Epithelial cell of esophagus (primary cell): Measurements from ENCODE around the gene NR3C1.
"Not testable (repeated sequence)": the region's sequence is repeated elsewhere in the genome, so short reads cannot be mapped to it uniquely, and the experiment has no call there.

Experiments
- DNase-seq: peaks from one replicate; pipeline ENCODE4 v3.0.0; 2010; ENCODE audit warnings: low read depth
- H3K4me3 ChIP-seq: 2 replicates; pipeline ENCODE4 v1.5.1; 2011; ENCODE audit warnings: mild to moderate bottlenecking, low read length, control low read depth
- CTCF ChIP-seq: IDR thresholded peaks from 2 replicates; pipeline ENCODE4 v1.5.1; 2011; ENCODE audit warnings: low read depth, mild to moderate bottlenecking, low read length, control low read depth, inconsistent platforms; ENCODE audit not compliant: insufficient read depth; ENCODE audit errors: missing control alignments

The NR3C1 gene

GRCh38 chr5:143338658-143339366 lies 64.7 kb downstream of the NR3C1 start:
- no peak overlapping the region for H3K4me3 ChIP-seq
- TF ChIP-seq CTCF: no peak
- peak; percentile 87 for DNase-seq

- no peak for TF ChIP-seq CTCF
- no peak overlapping the region for H3K4me3 ChIP-seq
- no peak for DNase-seq
These were observed 65.5 kb downstream of the NR3C1 start for GRCh38 chr5:143337946-143338345.

GRCh38 chr5:143336485-143336884 lies 67.0 kb downstream of the NR3C1 start:
- H3K4me3 ChIP-seq: no peak overlapping the region
- no peak for TF ChIP-seq CTCF
- DNase-seq: no peak

- H3K4me3 ChIP-seq: no peak overlapping the region
- TF ChIP-seq CTCF: no peak
- DNase-seq: no peak
These were observed 68.6 kb downstream of the NR3C1 start for GRCh38 chr5:143334903-143335302.

GRCh38 chr5:143334380-143334779 lies 69.1 kb downstream of the NR3C1 start:
- not testable (repeated sequence) for H3K4me3 ChIP-seq, DNase-seq

GRCh38 chr5:143331956-143332355 lies 71.5 kb downstream of the NR3C1 start:
- DNase-seq: no peak
- TF ChIP-seq CTCF: no peak
- no peak overlapping the region for H3K4me3 ChIP-seq

- no peak for DNase-seq
- no peak overlapping the region for H3K4me3 ChIP-seq
- no peak for TF ChIP-seq CTCF
These were observed 73.6 kb downstream of the NR3C1 start for GRCh38 chr5:143329843-143330242.
